ENCODE measurements around the gene RNPEP.

Gene RNPEP

DNA sequence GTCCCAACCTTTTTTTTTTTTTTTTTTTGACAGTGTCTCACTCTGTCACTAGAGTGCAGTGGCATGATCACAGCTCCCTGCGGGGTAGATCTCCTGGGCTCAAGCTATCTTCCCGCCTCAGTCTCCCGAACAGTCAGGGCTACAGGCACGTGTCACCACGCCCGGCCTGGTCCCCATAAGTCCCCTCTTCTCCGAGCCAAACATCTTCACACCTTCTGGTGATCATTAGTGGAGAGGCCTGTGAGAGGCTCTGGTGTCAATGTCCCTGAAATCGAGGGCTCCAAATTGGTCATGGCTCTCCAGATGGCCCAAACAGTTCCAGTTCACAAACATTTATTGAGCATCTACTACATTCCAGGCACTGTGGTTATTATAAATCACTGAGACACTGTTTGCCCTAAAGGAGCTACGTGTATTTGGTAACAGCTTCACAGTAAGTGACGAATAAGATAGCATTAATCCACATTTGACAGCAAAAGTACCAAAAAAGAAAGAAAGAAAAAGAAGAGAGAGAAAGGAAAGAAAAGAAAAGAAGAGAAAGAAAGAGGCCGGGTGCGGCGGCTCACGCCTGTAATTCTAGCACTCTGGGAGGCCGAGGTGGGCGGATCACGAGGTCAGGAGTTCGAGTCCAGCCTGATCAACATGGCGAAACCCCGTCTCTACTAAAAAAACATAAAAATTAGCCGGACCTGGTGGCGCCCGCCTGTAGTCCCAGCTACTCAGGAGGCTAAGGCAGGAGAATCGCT is 28.0 kb upstream of the RNPEP start:
- Histone ChIP-seq H3K36me3 (ENCODE audit: control insufficient read depth, low read length) (peaks cover 33% of the 10 kb centered on the region), H3K4me3 (ENCODE audit: low read length) (peak overlapping the region; percentile 87), H3K9me2 (replicated peaks; ENCODE audit: control insufficient read depth, low read length) (no peaks in the 10 kb centered on the region), H3K27me3 (ENCODE audit: control insufficient read depth, low read length) (0 out of 2 replicates have a peak, but pooled peaks cover 3% of the 10 kb centered on the region), H3K4me1 (ENCODE audit: control insufficient read depth, low read length) (peaks cover 17% of the 10 kb centered on the region), H3F3A (ENCODE audit: control insufficient read depth, insufficient read depth) (no peaks in the 10 kb centered on the region), H3K9me3 (ENCODE audit: control insufficient read depth, insufficient read depth, low read length) (no peaks in the 10 kb centered on the region), H3K27ac (ENCODE audit: low read depth, low read length) (peak overlapping the region; percentile 37), H4K20me1 (ENCODE audit: control insufficient read depth, insufficient read depth, low read depth, low read length) (no peaks in the 10 kb centered on the region), H3K4me2 (ENCODE audit: low read length) (peak overlapping the region; percentile 82), H3K79me2 (ENCODE audit: control insufficient read depth, low read length) (peaks cover 47% of the 10 kb centered on the region)
- TF ChIP-seq EZH2phosphoT487 (IDR thresholded peaks at IDR 0.05; ENCODE audit: borderline replicate concordance, low read length), result no peak
- TF ChIP-seq, protein P1, sequence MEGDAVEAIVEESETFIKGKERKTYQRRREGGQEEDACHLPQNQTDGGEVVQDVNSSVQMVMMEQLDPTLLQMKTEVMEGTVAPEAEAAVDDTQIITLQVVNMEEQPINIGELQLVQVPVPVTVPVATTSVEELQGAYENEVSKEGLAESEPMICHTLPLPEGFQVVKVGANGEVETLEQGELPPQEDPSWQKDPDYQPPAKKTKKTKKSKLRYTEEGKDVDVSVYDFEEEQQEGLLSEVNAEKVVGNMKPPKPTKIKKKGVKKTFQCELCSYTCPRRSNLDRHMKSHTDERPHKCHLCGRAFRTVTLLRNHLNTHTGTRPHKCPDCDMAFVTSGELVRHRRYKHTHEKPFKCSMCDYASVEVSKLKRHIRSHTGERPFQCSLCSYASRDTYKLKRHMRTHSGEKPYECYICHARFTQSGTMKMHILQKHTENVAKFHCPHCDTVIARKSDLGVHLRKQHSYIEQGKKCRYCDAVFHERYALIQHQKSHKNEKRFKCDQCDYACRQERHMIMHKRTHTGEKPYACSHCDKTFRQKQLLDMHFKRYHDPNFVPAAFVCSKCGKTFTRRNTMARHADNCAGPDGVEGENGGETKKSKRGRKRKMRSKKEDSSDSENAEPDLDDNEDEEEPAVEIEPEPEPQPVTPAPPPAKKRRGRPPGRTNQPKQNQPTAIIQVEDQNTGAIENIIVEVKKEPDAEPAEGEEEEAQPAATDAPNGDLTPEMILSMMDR (IDR thresholded peaks at IDR 0.05; ENCODE audit: low read depth, low read length, poor library complexity, severe bottlenecking), result no peak

DNA sequence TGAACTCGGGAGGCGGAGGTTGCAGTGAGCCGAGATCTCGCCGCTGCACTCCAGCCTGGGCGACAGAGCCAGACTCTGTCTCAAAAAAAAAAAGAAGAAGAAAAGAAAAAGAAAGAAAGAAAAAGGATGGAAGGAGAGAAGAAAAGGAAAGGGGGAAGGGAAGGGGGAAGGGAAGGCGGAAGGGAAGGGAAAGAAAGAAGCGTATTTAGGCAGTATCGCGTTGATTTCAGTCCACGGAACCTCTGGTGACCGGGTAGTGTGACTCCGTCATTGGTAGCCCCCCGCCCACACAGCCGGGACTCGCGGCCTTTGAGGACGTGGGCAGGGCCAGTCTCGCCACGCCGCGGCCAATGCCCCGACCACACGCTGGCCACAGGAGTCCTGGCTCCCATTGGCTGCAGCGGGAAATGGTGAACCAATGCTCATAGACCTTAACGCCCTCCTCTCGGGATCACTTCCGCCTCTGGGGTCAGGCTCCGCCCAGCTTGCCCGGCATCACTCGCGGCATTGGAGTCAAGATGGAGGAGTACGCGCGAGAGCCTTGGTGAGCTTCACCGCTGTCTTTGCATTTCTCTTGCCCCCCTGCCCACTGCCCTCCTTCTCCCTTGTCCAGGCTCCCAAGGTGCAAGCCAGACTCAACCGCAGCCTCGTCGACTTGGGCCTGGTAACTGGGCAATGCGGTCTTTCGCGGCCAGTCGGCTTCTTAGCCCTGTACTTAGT is 27.3 kb upstream of the RNPEP start, which contains the start of gene TIMM17A:
Gene TIMM17A (plus strand): TSS at position 495 of the 720 bp plus-strand sequence. CDS start 24 bp downstream, at position 519.
- Histone ChIP-seq H3K27me3 (ENCODE audit: control insufficient read depth, low read length) (no peaks in the 10 kb centered on the region), H3K27ac (ENCODE audit: low read depth, low read length) (peak within 1 kb of the TSS; percentile 37), H3K4me3 (ENCODE audit: low read length) (peak within 1 kb of the TSS; percentile 87), H3K4me1 (ENCODE audit: control insufficient read depth, low read length) (peaks cover 17% of the 10 kb centered on the region), H3K9me2 (replicated peaks; ENCODE audit: control insufficient read depth, low read length) (no peaks in the 10 kb centered on the region), H3K4me2 (ENCODE audit: low read length) (peak within 1 kb of the TSS; percentile 82), H3K79me2 (ENCODE audit: control insufficient read depth, low read length) (peaks cover 47% of the 10 kb centered on the region), H3F3A (ENCODE audit: control insufficient read depth, insufficient read depth) (no peaks in the 10 kb centered on the region), H4K20me1 (ENCODE audit: control insufficient read depth, insufficient read depth, low read depth, low read length) (no peaks in the 10 kb centered on the region), H3K9me3 (ENCODE audit: control insufficient read depth, insufficient read depth, low read length) (no peaks in the 10 kb centered on the region), H3K36me3 (ENCODE audit: control insufficient read depth, low read length) (peaks cover 35% of the 10 kb centered on the region)
- TF ChIP-seq EZH2phosphoT487 (IDR thresholded peaks at IDR 0.05; ENCODE audit: borderline replicate concordance, low read length), result no peak
- TF ChIP-seq, protein P1 (IDR thresholded peaks at IDR 0.05; ENCODE audit: low read depth, low read length, poor library complexity, severe bottlenecking), result no peak

DNA sequence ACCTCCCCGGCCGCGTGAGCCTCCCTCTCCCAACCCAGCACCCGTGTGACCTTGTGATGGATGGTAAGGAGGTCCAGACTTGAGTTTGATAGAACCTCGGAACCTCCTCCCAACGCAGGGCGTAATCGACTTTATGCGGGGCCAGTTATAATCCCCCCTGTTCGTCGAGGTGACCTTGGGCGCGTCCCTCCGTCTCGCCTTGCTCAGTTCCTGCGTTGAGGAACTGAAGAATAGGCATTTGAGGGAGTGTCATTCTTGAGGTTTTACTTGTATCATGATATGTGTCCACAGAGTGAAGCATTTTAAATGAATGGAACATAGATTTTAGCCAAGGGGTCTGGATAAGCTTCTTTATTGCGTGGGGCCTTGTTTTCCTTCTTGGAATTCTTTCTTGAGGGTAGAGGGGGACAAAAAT is 26.7 kb upstream of the RNPEP start:
- Histone ChIP-seq H3K79me2 (ENCODE audit: control insufficient read depth, low read length) (peaks cover 47% of the 10 kb centered on the region), H3F3A (ENCODE audit: control insufficient read depth, insufficient read depth) (no peaks in the 10 kb centered on the region), H3K4me3 (ENCODE audit: low read length) (peak overlapping the region; percentile 87), H3K27ac (ENCODE audit: low read depth, low read length) (peak overlapping the region; percentile 37), H3K4me1 (ENCODE audit: control insufficient read depth, low read length) (peaks cover 17% of the 10 kb centered on the region), H4K20me1 (ENCODE audit: control insufficient read depth, insufficient read depth, low read depth, low read length) (no peaks in the 10 kb centered on the region), H3K27me3 (ENCODE audit: control insufficient read depth, low read length) (no peaks in the 10 kb centered on the region), H3K36me3 (ENCODE audit: control insufficient read depth, low read length) (peaks cover 41% of the 10 kb centered on the region), H3K9me3 (ENCODE audit: control insufficient read depth, insufficient read depth, low read length) (no peaks in the 10 kb centered on the region), H3K9me2 (replicated peaks; ENCODE audit: control insufficient read depth, low read length) (no peaks in the 10 kb centered on the region), H3K4me2 (ENCODE audit: low read length) (peak overlapping the region; percentile 82)
- TF ChIP-seq EZH2phosphoT487 (IDR thresholded peaks at IDR 0.05; ENCODE audit: borderline replicate concordance, low read length), result no peak
- TF ChIP-seq, protein P1 (IDR thresholded peaks at IDR 0.05; ENCODE audit: low read depth, low read length, poor library complexity, severe bottlenecking), result no peak

All from DOHH2 (cell line).